Fibroblast of villous mesenchyme (primary cell): ENCODE measurements around the gene SCAP. TPM values are rescaled to one million over a fixed set of nuclear protein-coding genes. Genes with fewer than 3 reads are reported as not detected.
"Not testable (repeated sequence)": the region's sequence is repeated elsewhere in the genome, so short reads cannot be mapped to it uniquely, and the experiment has no call there.

Experiments
- DNase-seq: peaks from one replicate; pipeline ENCODE4 v3.0.0-alpha.2; 2010; ENCODE audit warnings: low read depth
- H3K4me3 ChIP-seq: 2 replicates; pipeline ENCODE4 v1.5.1; 2011; ENCODE audit warnings: low read depth, mild to moderate bottlenecking, low read length
- total RNA-seq: library from RNA; depleted of rRNA; stranded (reverse); fragments of >200 nt; gene quantifications from 2 replicates; pipeline ENCODE4 v1.2.3, GENCODE V29; 2012
- TF ChIP-seq, protein P1 (sequence below): IDR thresholded peaks from 2 replicates; pipeline ENCODE4 v1.5.1; 2012; ENCODE audit warnings: low read depth, mild to moderate bottlenecking, low read length; ENCODE audit not compliant: insufficient read depth

Gene SCAP
- total RNA-seq, 1 donor, result 66.5 TPM

DNA sequence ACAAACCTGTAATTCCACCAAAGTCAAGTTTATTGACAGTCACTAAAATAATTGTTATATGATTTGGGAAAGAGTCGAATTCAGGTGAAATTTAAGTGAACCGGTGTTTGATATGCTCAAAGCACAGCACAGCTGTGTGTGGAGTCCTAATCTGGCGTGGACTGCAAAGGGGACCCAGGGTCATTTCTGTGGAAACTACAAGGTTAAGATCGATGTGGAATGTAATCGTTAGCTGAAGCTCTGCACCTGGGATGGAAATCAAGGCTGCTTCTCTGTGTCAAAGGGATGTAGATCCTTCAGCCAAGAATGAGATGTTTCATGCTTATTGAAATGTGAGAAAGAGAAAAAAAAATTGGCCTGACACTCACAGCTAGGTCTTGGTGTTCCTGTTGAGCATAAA is 39.4 kb upstream of the SCAP start:
- H3K4me3 ChIP-seq, result no peak overlapping the region
- DNase-seq, result no peak
- TF ChIP-seq, protein P1, sequence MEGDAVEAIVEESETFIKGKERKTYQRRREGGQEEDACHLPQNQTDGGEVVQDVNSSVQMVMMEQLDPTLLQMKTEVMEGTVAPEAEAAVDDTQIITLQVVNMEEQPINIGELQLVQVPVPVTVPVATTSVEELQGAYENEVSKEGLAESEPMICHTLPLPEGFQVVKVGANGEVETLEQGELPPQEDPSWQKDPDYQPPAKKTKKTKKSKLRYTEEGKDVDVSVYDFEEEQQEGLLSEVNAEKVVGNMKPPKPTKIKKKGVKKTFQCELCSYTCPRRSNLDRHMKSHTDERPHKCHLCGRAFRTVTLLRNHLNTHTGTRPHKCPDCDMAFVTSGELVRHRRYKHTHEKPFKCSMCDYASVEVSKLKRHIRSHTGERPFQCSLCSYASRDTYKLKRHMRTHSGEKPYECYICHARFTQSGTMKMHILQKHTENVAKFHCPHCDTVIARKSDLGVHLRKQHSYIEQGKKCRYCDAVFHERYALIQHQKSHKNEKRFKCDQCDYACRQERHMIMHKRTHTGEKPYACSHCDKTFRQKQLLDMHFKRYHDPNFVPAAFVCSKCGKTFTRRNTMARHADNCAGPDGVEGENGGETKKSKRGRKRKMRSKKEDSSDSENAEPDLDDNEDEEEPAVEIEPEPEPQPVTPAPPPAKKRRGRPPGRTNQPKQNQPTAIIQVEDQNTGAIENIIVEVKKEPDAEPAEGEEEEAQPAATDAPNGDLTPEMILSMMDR, result no peak

DNA sequence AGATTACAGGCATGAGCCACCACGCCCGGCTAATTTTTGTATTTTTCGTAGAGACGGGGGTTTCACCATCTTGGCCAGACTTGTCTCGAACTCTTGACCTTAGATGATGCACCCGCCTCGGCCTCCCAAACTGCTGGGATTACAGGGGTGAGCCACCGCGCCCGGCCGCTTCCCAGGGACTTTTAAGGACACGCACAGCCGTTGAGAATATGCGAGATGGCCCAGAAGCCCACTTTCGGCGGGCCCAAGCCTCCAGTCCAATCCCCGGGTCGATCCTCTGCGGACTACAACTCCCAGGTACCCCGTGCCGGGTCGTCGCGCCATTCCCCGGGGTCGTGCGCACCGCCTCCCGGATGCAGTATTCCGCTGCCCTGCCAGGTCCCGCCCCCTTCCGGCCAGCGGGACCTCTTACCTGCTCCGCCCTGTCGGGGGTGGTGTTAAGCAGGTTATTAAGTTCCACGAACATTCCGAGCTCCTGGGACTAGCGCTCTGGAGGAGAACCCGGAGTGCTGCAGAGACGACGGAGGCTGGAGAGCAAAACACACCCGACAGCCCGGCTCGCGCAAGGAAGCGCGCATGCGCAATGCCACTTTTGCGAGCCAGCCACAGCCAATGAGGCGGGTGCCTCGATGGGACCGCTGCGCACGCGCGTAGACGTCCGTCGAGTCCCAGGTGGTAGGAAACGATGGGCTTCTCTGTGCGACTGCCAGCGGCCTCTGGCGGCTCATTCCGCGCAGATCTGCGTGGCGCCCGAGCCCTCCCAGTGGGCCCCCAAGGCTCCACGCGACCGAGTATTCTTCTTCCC is 37.6 kb upstream of the SCAP start, which contains the start of gene ELP6:
Gene ELP6, minus strand, starts transcription at position 588 of the 805 bp plus-strand sequence. Its CDS starts 122 bp downstream, at position 466.
- TF ChIP-seq, protein P1, result peak; percentile 56

DNA sequence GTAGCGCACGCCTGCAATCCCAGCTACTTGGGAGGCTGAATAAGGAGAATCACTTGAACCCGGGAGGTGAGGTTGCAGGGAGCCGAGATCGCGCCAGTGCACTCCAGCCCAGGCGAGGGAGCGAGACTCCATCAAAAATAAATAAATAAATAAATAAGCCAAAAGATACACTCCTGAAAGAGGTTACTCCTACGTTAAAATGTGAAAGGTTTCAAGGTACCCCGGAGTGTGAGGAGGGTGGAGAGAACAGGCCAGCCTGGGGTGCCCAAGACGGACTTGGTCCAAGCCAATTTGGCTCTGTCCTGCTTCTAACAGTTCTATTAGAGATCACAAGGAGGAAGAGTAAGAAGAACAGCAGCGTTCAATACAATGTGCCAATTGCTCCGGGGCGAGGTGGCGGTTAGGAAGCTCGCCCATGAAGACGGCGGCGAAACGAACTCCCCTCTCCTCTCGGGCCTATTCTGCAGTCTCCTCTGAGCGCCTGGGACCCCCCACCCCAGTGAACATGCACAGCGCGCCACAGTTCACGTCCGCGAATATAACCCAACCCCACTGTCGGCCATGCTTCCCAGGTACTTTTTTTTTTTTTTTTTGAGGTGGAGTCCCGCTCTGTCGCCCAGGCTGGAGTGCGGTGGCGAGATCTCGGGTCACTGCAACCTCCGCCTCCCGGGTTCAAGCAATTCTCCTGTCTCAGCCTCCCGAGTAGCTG is 36.8 kb upstream of the SCAP start:
- peak overlapping the region; percentile 93 for H3K4me3 ChIP-seq
- TF ChIP-seq, protein P1, result no peak
- peak; percentile 35 for DNase-seq

More for the DNA sequence above, 37.6 kb upstream of the SCAP start, which contains the start of gene ELP6:
- DNase-seq, result peak; percentile 96
- H3K4me3 ChIP-seq, result peak within 1 kb of the TSS; percentile 93

DNA sequence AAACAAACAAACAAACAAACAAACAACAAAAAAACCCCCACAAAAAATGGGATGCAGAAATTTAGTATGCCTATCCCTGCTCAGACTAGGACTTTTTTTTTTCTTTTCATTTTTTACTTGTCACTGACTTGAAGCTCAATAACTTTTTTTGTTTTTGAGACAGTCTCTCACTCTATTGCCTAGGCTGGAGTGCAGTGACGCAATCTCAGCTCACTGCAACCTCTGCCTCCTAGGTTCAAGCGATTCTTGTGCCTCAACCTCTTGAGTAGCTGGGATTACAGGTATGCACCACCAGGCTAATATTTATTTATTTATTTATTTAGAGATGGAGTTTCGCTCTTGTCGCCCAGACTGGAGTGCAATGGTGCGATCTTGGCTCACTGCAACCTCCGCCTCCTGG is 29.5 kb upstream of the SCAP start:
- H3K4me3 ChIP-seq, result not testable (repeated sequence)

DNA sequence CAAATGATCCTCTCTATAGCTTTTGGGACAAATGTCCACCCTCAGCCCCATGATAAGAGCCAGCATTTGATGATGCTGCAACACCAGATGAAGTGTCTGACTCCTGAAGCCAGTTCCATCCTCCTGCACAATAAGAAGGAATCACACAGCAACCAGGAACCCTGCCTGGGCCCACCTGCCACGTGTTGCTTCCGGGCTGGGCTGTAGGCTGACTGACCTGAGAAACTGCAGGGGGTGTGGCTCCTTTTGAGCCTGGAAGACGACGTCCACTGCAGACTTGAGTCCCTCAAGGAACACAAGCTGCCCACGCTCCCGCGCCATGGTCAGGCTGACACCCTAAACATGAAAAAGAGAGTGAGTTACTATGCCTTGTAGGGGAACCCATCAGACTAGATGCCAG is 28.4 kb upstream of the SCAP start:
- no peak overlapping the region for H3K4me3 ChIP-seq
- TF ChIP-seq, protein P1, result no peak
- DNase-seq, result no peak

More for the DNA sequence above, 29.5 kb upstream of the SCAP start:
- not testable (repeated sequence) for DNase-seq

DNA sequence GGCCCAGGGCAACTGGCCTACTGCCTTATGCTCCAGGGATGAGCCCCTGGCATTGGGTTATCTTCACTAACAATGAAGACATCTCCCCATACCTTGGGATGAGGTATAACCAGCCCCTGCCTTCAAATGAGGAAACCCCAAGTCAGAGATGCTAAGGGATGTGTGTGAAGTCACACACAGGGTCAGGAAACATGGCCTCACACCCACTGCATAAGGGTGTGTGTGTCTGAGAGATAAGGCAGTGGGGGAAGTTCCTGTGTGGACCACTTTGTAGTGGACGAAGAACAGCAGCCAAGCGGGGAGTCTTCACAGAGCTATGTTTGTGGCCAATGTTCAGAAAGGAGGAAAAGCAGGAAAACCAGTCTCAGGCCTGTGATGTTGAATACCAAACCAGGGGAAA is 27.3 kb upstream of the SCAP start:
- DNase-seq, result no peak
- no peak overlapping the region for H3K4me3 ChIP-seq
- TF ChIP-seq, protein P1, result no peak

DNA sequence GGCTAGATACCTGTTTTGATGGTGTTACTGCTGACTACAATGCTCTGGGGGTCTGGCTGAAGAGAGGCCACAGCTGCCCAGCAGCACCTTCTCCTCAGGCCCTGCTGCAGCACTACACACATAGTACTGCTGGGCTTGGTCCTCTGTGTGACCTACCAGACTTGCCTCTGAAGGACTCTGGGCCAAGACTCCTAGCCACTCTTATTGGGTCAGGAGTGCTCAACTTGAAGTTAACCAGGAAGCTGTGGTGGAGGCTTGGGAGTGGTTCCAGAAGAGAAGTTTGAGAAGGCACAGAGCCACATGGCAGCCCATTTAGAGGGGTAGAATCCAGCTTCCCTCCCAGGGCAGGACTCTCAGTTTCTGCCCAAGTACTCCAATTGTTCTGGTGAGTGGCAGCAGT is 21.2 kb upstream of the SCAP start:
- no peak for DNase-seq
- TF ChIP-seq, protein P1, result no peak
- H3K4me3 ChIP-seq, result no peak overlapping the region
